Peyer's patch (tissue), 4 donors: ENCODE results near the gene DRD4. TPM values are rescaled to one million over a fixed set of nuclear protein-coding genes. Genes with fewer than 3 reads are reported as not detected.
A peak's percentile ranks its signal among the peaks of the same experiment; 100 is the strongest.

Source experiments
- DNase-seq, 3 donors: peaks; one replicate each; pipeline ENCODE4 v3.0.0-alpha.2; 2017 to 2019
- H3K27ac ChIP-seq, 4 donors: fragments of 200-600 bp; sonication (generic); one replicate each; pipeline ENCODE4 v1.5.1; 2016 to 2019
- H3K27me3 ChIP-seq, 2 donors: fragments of 200-600 bp; sonication (generic); one replicate each; pipeline ENCODE4 v1.5.1; 2019
- H3K36me3 ChIP-seq, 3 donors: fragments of 200-600 bp; sonication (generic); one replicate each; pipeline ENCODE4 v1.5.1; 2016 to 2019
- H3K4me1 ChIP-seq, 4 donors: fragments of 200-600 bp; sonication (generic); one replicate each; pipeline ENCODE4 v1.5.1; 2016 to 2019
- H3K4me3 ChIP-seq, 4 donors: fragments of 200-600 bp; sonication (generic); 1 replicate in 3 of 4; 2 replicates in 1 of 4; pipeline ENCODE4 v1.5.1; 2016 to 2019; ENCODE audit warnings: mild to moderate bottlenecking in 1 of 4
- H3K9me3 ChIP-seq, 4 donors: fragments of 200-600 bp; sonication (generic); one replicate each; pipeline ENCODE4 v1.5.1; 2016 to 2019; ENCODE audit warnings: mild to moderate bottlenecking in 1 of 4
- POLR2A ChIP-seq, 2 donors: fragments of 450-650 bp; IDR thresholded peaks; one replicate each; pipeline ENCODE4 v1.5.1; 2017; ENCODE audit warnings: antibody characterized with exemption in 2 of 2, mild to moderate bottlenecking in 2 of 2, moderate library complexity in 2 of 2
- total RNA-seq, 4 donors: library from RNA; depleted of rRNA; stranded (reverse); fragments of >200 nt; gene quantifications; one replicate each; pipeline ENCODE4 v1.1.0, GENCODE V29; 2016
- TF ChIP-seq, protein P1 (sequence below), 6 experiments: fragments of 450-650 bp in 4 of 6; fragments of 200-600 bp in 2 of 6; sonication (generic) in 1 of 6; IDR thresholded peaks; one replicate each; pipeline ENCODE4 v1.5.1; 2017 to 2019; ENCODE audit warnings: antibody characterized with exemption in 6 of 6, mild to moderate bottlenecking in 3 of 6, moderate library complexity in 1 of 6

DRD4 gene
- total RNA-seq, 4 donors from 2014 or later = 1.6 to 3.0 TPM; not detected in 2

DNA sequence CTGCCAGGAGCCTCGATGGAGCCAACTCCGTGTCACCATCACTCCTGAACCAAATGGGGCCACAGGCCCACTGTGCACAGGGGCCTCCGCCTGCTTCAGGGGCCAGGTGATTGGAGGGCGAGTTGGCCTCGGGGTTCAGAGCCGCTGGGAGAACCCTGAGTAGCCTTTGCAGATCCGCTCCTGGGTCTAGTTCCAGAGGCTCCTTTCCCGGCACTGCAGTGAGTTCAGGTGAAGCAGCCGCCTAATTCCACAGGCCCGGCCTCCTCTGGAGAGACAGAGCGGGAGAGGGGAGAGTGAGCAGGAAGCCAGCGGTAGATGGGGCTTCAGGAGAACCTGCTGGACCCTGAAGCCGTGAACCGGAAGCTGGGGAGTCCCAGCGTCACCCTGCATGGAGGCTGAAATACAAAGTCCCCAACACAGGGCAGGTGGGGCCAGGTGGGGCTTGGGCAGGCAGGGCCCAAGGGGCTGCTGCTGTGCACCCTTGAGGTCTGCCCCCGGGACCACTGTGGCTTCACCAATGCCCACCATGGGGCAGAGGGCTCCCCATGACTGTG is 22.5 kb downstream of the DRD4 start:
- peak overlapping the region in 2 of 4 donors; percentile 15 to 84 for H3K27ac ChIP-seq
- H3K4me3 ChIP-seq = no peak overlapping the region
- H3K36me3 ChIP-seq = peaks cover 0 to 11% (median 0%) of the 10 kb centered on the region in 3 donors
- no peaks in the 10 kb centered on the region for H3K9me3 ChIP-seq
- no peaks in the 10 kb centered on the region for H3K27me3 ChIP-seq
- H3K4me1 ChIP-seq = peaks cover 0 to 45% (median 7%) of the 10 kb centered on the region in 4 donors
- TF ChIP-seq POLR2A (IDR thresholded peaks at IDR 0.05) = no peak
- TF ChIP-seq, protein P1, sequence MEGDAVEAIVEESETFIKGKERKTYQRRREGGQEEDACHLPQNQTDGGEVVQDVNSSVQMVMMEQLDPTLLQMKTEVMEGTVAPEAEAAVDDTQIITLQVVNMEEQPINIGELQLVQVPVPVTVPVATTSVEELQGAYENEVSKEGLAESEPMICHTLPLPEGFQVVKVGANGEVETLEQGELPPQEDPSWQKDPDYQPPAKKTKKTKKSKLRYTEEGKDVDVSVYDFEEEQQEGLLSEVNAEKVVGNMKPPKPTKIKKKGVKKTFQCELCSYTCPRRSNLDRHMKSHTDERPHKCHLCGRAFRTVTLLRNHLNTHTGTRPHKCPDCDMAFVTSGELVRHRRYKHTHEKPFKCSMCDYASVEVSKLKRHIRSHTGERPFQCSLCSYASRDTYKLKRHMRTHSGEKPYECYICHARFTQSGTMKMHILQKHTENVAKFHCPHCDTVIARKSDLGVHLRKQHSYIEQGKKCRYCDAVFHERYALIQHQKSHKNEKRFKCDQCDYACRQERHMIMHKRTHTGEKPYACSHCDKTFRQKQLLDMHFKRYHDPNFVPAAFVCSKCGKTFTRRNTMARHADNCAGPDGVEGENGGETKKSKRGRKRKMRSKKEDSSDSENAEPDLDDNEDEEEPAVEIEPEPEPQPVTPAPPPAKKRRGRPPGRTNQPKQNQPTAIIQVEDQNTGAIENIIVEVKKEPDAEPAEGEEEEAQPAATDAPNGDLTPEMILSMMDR (IDR thresholded peaks at IDR 0.05) = no peak
- peak in 1 of 3 donors; percentile 48 for DNase-seq

DNA sequence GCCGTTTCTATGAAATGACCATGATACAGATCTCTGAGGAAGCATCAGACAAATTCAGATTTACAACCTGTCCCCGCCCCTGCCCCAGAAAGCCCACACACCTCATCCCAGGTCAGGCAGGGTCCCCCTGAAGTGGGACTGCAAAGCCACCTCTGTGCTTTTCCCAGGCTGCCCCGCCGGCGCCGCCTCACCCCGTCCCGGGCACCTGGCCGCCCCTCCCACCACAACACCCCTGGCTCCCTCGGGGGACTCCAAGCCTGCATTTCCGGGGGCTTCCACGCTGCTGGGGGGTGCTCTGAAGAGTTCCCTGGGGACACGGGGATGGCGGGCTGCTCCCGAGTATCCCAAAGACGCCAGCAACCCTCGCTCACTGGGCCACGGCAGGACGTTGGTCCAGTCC is 23.2 kb downstream of the DRD4 start:
- peaks cover 0 to 11% (median 0%) of the 10 kb centered on the region in 3 donors for H3K36me3 ChIP-seq
- DNase-seq = no peak
- H3K4me3 ChIP-seq = no peak overlapping the region
- TF ChIP-seq, protein P1 (IDR thresholded peaks at IDR 0.05) = no peak
- no peak for TF ChIP-seq POLR2A (IDR thresholded peaks at IDR 0.05)
- no peak overlapping the region for H3K27ac ChIP-seq
- H3K9me3 ChIP-seq = no peaks in the 10 kb centered on the region
- H3K4me1 ChIP-seq = peaks cover 0 to 40% (median 7%) of the 10 kb centered on the region in 4 donors
- H3K27me3 ChIP-seq = no peaks in the 10 kb centered on the region

DNA sequence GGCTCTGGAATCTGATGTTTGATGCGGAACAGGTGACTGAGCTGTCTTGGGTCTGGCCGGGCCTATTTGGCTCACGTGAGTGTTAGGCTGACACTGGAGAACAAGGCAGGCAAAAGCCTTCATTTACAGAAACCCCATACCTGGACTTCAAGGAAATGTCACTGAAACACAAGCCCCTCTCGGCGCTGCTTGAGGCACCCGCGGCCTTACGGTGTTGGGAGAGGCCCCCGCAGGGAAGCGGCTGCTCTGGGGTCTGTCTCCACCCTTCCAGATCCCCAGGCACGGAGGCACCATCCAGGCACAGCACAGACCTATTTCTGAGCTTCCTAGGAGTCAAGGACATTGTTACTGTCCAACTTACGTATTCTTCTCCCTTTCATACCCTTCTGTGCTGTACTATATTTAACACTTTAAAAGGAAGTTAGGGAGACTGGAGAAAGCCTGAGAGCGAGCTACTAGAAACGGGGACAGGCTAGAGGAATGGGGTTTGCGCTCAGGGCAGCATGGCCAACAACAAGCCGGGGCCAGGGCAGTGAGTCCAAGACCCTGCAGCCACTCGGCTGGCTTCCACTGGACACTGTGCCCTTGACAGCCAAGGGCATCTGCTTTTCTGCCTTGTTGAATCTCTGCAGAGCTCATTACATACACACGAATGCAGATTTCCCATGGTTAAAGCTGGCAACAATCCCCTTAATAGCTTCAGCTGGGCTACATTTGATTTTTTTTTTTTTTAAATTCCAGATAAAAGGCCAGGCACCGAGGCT is 23.8 kb downstream of the DRD4 start:
- H3K4me3 ChIP-seq = no peak overlapping the region
- H3K27ac ChIP-seq = no peak overlapping the region
- peaks cover 0 to 11% (median 0%) of the 10 kb centered on the region in 3 donors for H3K36me3 ChIP-seq
- no peak for TF ChIP-seq POLR2A (IDR thresholded peaks at IDR 0.05)
- TF ChIP-seq, protein P1 (IDR thresholded peaks at IDR 0.05) = no peak
- H3K4me1 ChIP-seq = peaks cover 0 to 34% (median 7%) of the 10 kb centered on the region in 4 donors
- no peak for DNase-seq
- no peaks in the 10 kb centered on the region for H3K9me3 ChIP-seq
- H3K27me3 ChIP-seq = no peaks in the 10 kb centered on the region

DNA sequence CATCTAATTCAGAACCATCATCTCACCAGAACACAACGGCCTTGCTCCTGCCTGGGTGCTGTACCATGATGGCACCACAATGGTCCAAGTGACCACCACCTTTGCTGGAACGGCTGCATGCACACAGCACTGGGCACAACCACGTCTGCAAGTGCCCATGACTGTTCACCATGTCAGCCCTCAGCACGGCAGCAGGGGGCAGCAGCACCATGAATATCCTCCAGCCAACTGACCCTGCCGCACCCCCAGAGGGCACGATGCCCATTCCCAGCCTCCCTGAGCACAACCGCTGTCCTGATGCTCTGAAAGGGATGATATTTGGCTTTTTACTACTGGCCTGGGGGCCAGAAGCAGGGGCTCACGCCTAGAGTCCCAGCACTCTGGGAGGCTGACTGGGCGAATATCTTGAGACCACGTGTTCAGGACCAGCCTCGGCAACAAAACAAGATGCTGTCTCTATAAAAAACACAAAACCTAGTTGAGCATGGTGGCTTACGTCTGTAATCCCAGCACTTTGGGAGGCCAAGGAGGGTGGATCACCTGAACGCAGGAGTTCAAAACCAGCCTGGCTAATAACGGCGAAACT is 25.7 kb downstream of the DRD4 start:
- Histone ChIP-seq H3K4me3 (no peak overlapping the region), H3K27ac (no peak overlapping the region), H3K9me3 (no peaks in the 10 kb centered on the region), H3K36me3 (peaks cover 0 to 11% (median 0%) of the 10 kb centered on the region in 3 donors), H3K4me1 (peaks cover 0 to 16% (median 0%) of the 10 kb centered on the region in 4 donors), H3K27me3 (no peaks in the 10 kb centered on the region)
- DNase-seq = peak; percentile 61 to 84 (median 82)
- TF ChIP-seq, protein P1 (IDR thresholded peaks at IDR 0.05) = peak; percentile 34 to 90 (median 78)
- TF ChIP-seq POLR2A (IDR thresholded peaks at IDR 0.05) = no peak

DNA sequence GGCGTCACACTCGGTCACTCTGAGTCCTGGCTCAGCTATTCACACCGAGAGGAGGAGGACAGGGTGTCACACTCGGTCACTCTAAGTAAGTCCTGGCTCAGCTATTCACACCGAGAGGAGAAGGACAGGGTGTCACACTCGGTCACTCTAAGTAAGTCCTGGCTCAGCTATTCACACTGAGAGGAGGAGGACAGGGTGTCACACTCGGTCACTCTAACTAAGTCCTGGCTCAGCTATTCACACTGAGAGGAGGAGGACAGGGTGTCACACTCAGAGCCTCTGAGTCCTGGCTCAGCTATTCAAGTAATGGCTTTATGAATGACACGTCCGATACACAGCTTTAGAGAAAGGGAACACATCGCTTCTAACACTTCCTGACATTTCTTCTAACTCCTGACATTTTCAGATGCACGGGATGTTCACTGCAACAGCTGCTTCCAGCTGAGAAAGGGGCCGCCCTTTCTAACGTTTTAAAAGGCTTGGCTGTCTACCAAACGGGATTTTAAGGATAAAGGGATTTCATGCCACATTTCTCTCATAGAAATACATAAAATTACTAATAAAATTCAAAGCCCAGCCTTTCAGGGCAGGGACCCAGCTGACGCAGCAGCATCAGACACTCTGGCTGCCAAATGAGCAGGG is 28.1 kb downstream of the DRD4 start:
- H3K36me3 ChIP-seq = peaks cover 0 to 4% (median 0%) of the 10 kb centered on the region in 3 donors
- peak overlapping the region in 1 of 4 donors; percentile 67 for H3K27ac ChIP-seq
- DNase-seq = no peak
- H3K4me3 ChIP-seq = no peak overlapping the region
- H3K27me3 ChIP-seq = no peaks in the 10 kb centered on the region
- TF ChIP-seq, protein P1 (IDR thresholded peaks at IDR 0.05) = no peak
- no peak for TF ChIP-seq POLR2A (IDR thresholded peaks at IDR 0.05)
- no peaks in the 10 kb centered on the region for H3K9me3 ChIP-seq
- H3K4me1 ChIP-seq = no peaks in the 10 kb centered on the region
